Tibial nerve (tissue), 4 donors: Measurements from ENCODE around the gene NELFA.

Experiments used
- CTCF ChIP-seq, 5 experiments: fragments of 200-600 bp in 3 of 5; fragments of 450-650 bp in 2 of 5; sonication (generic) in 3 of 5; IDR thresholded peaks; one replicate each; pipeline ENCODE4 v1.5.1; 2016 to 2019; ENCODE audit warnings: antibody characterized with exemption in 5 of 5, mild to moderate bottlenecking in 3 of 5, moderate library complexity in 2 of 5
- EP300 ChIP-seq, 2 donors: sonication (generic); formaldehyde crosslinking; IDR thresholded peaks; one replicate each; pipeline ENCODE4 v1.6.1; 2017; ENCODE audit warnings: antibody characterized with exemption in 2 of 2, mild to moderate bottlenecking in 1 of 2
- POLR2A ChIP-seq, 2 donors: fragments of 450-650 bp; IDR thresholded peaks; one replicate each; pipeline ENCODE4 v1.6.1; 2017; ENCODE audit warnings: antibody characterized with exemption in 2 of 2, mild to moderate bottlenecking in 2 of 2, moderate library complexity in 2 of 2

DNA sequence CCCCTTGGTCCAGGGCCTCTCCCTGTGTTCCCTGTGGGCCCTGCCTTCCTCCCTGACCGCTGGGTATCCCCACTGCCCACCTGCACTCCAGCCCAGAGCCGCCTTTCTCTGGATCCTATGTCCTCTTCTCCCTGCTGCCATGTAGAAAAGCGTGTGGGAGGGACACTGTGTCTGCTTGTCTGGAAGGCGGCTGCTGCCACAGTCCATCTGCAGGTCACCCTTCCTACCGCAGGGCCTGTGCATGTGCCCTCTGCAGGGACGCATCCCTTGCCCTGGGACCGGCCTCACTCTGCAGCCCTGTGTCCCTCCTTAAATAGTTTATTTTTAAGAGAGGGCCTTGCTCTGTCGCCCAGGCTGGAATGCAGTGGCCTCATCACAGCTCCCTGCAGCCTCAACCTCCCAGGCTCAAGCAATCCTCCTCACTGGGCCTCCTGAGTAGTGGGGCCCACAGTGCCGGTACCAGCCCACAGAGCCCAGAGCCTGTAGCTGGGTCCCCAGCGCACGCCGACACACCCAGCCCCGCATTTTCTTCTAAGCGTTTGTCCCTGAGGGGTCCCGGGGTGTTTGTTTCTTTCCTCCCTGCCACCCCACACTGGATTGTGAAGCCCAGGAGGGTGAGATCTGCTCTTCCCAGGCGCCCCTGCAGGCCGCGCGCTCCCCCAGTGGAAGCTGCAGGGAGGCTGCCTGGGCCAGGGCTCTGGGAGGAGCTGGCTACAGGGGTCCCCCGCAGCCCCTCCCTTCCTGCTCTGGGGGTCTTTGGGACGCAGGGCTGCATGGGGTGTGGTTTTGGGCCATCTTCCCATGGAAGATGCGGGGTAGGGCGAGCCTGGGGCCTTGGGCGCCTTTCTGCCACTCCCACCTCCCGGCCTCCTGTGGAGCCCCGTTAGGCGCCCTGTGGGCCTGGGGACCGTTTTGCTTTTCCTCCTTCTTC is 37.5 kb upstream of the NELFA start:
- no peak for TF ChIP-seq CTCF (IDR thresholded peaks at IDR 0.05)
- TF ChIP-seq POLR2A (IDR thresholded peaks at IDR 0.05), result no peak
- TF ChIP-seq EP300 (IDR thresholded peaks at IDR 0.05), result no peak
